GM18867 (cell line): ENCODE data around the gene FAM13A.

ENCODE experiments used
- ATAC-seq: cut with Tn5 transposase; IDR thresholded peaks from one replicate; pipeline ENCODE4 v1.9.1; 2021; ENCODE audit warnings: mild to moderate bottlenecking, moderate library complexity; ENCODE audit not compliant: unreplicated experiment

FAM13A gene

GRCh38 chr4:88818631-88819470 is 238.1 kb downstream of the FAM13A start:
- ATAC-seq = peak; percentile 42

GRCh38 chr4:88817740-88818139 is 239.2 kb downstream of the FAM13A start:
- peak; percentile 60 for ATAC-seq

- ATAC-seq = no peak
Measured at GRCh38 chr4:88816360-88816759, 240.6 kb downstream of the FAM13A start.

- no peak for ATAC-seq
Measured at GRCh38 chr4:88814043-88814617, 242.9 kb downstream of the FAM13A start.

- no peak for ATAC-seq
Measured at GRCh38 chr4:88813013-88813412, 244.0 kb downstream of the FAM13A start.

- no peak for ATAC-seq
Measured at GRCh38 chr4:88812420-88812819, 244.6 kb downstream of the FAM13A start.

- ATAC-seq = no peak
Measured at GRCh38 chr4:88811904-88812303, 245.1 kb downstream of the FAM13A start.

- ATAC-seq = no peak
Measured at GRCh38 chr4:88810325-88810724, 246.7 kb downstream of the FAM13A start.

GRCh38 chr4:88809576-88810219 is 247.3 kb downstream of the FAM13A start:
- no peak for ATAC-seq

- ATAC-seq = no peak
Measured at GRCh38 chr4:88809101-88809500, 247.9 kb downstream of the FAM13A start.

GRCh38 chr4:88807499-88807898 is 249.5 kb downstream of the FAM13A start:
- no peak for ATAC-seq

GRCh38 chr4:88804234-88804633 is 252.8 kb downstream of the FAM13A start:
- ATAC-seq = no peak

- peak; percentile 59 for ATAC-seq
Measured at GRCh38 chr4:88803600-88804096, 253.3 kb downstream of the FAM13A start.

GRCh38 chr4:88802585-88803286 is 254.2 kb downstream of the FAM13A start:
- ATAC-seq = no peak

- no peak for ATAC-seq
Measured at GRCh38 chr4:88802138-88802537, 254.8 kb downstream of the FAM13A start.

GRCh38 chr4:88799900-88800299 is 257.1 kb downstream of the FAM13A start:
- ATAC-seq = no peak

- ATAC-seq = no peak
Measured at GRCh38 chr4:88797725-88798124, 259.3 kb downstream of the FAM13A start.

GRCh38 chr4:88796545-88796944 is 260.4 kb downstream of the FAM13A start:
- no peak for ATAC-seq

- ATAC-seq = no peak
Measured at GRCh38 chr4:88794952-88795351, 262.0 kb downstream of the FAM13A start.

GRCh38 chr4:88794087-88794690 is 262.8 kb downstream of the FAM13A start:
- ATAC-seq = no peak

GRCh38 chr4:88793475-88793874 is 263.5 kb downstream of the FAM13A start:
- peak; percentile 76 for ATAC-seq
